GM18526 (cell line): ENCODE measurements around the gene OTUD1.

Source experiments
- POLR2A ChIP-seq: IDR thresholded peaks from 3 replicates; pipeline ENCODE4 v1.6.1; 2011; ENCODE audit not compliant: insufficient read length; ENCODE audit errors: extremely low read depth

OTUD1 gene

GRCh38 chr10:23479798-23480473 lies 41.1 kb downstream of the OTUD1 start:
- TF ChIP-seq POLR2A, result no peak

DNA sequence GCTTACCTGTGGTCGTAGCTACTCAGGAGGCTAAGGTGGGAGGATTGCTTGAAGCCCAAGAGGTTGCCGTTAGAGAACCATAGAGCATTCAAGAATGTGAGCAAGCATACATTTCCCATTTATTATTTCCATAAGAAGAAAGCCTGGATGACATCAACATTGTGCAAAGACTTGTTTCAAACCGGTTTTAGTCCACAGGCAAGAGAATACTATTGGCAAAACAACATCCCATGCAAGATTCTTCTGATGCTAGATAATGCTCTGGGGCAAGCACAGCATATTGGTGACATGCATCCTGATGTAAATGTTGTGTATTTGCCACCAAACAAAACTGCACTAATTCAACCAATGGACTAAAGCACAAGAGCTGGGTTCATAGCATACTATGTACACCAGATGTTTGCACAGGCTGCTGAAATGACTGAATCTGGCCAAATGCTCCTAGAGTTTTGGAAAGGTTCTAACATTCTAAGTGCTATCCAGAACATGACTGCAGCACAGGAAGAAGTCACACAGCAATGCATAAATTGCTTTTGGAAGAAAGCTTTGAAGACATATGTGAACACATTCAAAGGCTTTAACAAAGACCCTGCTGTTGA lies 42.6 kb downstream of the OTUD1 start:
- no peak for TF ChIP-seq POLR2A

GRCh38 chr10:23490115-23490514 lies 51.2 kb downstream of the OTUD1 start:
- TF ChIP-seq POLR2A, result no peak
